HL-60 (cell line): ENCODE results near the gene RIMS3.

ENCODE experiments used
- DNase-seq, 2 experiments: peaks; one replicate each; pipeline ENCODE4 v3.0.0-alpha.2; 2010 to 2020; ENCODE audit warnings: low read depth in 1 of 2, low spot score in 1 of 2
- H3K27ac ChIP-seq: fragments of 250-450 bp; sonication (Bioruptor Pico); replicated peaks from 2 replicates; pipeline ENCODE4 v1.5.1; 2020; ENCODE audit warnings: mild to moderate bottlenecking, moderate library complexity
- H3K27me3 ChIP-seq: fragments of 250-450 bp; sonication (Bioruptor Pico); 2 replicates; pipeline ENCODE4 v1.5.1; 2021; ENCODE audit warnings: mild to moderate bottlenecking, moderate library complexity; ENCODE audit not compliant: insufficient read depth, poor library complexity, severe bottlenecking
- H3K4me3 ChIP-seq: replicated peaks from 2 replicates; pipeline ENCODE4 v1.5.1; 2011; ENCODE audit warnings: mild to moderate bottlenecking, control low read depth, low read length; ENCODE audit not compliant: insufficient read depth
- GABPA ChIP-seq: IDR thresholded peaks from 2 replicates; pipeline ENCODE4 v1.6.1; 2012; ENCODE audit warnings: low read depth
- POLR2AphosphoS5 ChIP-seq: IDR thresholded peaks from 2 replicates; pipeline ENCODE4 v1.6.1; 2012; ENCODE audit warnings: low read depth
- SPI1 ChIP-seq: IDR thresholded peaks from 2 replicates; pipeline ENCODE4 v1.6.1; 2012; ENCODE audit warnings: low read depth, mild to moderate bottlenecking, borderline replicate concordance
- TF ChIP-seq, protein P1 (sequence below): IDR thresholded peaks from 2 replicates; pipeline ENCODE4 v1.6.1; 2012; ENCODE audit warnings: low read depth; ENCODE audit not compliant: insufficient replicate concordance
- TF ChIP-seq, protein P2 (sequence below): IDR thresholded peaks from one replicate; pipeline ENCODE4 v1.5.1; 2011; ENCODE audit warnings: low read length, control low read depth, inconsistent platforms; ENCODE audit not compliant: insufficient read depth

The RIMS3 gene

DNA sequence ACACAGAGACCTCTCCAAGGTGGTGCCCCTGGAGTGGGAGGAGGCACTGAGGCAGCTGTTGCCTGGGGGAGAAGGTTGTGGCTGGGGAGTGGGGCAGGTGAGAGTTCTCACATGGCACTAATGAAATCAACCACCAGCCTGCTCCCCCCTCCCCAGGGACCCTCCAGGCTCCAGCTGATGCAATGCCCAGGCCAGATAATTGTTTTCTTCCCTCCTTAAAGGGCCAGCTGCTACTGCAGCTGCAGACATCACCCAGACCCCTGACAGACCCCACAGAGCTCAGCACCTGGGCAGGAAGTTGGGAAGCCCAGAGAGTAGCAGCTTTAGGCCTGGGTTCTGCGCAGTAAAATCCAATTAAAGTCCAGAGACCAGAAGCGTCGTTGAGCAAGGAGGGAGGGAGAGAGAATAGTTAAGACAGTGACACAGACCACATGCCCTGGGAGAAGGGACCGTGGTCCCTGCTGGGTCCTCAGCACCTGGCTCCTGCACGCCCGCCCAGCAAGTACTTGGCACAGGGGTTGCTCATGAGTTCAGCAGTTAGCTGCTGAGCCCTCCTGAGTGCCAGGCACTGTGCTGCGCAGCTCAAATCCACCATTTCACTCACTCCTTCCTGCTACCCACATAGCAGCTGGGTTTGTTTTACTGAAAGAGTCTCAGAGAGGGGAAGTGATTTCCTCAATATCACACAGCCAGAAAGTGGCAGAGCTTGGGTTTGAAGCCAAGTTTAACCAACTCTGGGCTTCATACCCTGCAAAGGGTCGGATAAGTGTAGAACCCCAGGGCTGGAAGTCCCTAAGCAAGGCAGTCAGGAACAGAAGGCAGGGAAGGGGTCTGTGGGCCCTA lies 1.9 kb downstream of the RIMS3 start:
- H3K27me3 ChIP-seq: no peaks in the 10 kb centered on the region
- TF ChIP-seq, protein P1, sequence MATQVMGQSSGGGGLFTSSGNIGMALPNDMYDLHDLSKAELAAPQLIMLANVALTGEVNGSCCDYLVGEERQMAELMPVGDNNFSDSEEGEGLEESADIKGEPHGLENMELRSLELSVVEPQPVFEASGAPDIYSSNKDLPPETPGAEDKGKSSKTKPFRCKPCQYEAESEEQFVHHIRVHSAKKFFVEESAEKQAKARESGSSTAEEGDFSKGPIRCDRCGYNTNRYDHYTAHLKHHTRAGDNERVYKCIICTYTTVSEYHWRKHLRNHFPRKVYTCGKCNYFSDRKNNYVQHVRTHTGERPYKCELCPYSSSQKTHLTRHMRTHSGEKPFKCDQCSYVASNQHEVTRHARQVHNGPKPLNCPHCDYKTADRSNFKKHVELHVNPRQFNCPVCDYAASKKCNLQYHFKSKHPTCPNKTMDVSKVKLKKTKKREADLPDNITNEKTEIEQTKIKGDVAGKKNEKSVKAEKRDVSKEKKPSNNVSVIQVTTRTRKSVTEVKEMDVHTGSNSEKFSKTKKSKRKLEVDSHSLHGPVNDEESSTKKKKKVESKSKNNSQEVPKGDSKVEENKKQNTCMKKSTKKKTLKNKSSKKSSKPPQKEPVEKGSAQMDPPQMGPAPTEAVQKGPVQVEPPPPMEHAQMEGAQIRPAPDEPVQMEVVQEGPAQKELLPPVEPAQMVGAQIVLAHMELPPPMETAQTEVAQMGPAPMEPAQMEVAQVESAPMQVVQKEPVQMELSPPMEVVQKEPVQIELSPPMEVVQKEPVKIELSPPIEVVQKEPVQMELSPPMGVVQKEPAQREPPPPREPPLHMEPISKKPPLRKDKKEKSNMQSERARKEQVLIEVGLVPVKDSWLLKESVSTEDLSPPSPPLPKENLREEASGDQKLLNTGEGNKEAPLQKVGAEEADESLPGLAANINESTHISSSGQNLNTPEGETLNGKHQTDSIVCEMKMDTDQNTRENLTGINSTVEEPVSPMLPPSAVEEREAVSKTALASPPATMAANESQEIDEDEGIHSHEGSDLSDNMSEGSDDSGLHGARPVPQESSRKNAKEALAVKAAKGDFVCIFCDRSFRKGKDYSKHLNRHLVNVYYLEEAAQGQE: peak; percentile 6
- TF ChIP-seq POLR2AphosphoS5: no peak
- no peak for TF ChIP-seq SPI1
- DNase-seq: no peak
- H3K4me3 ChIP-seq: no peak overlapping the region
- H3K27ac ChIP-seq: no peak overlapping the region

DNA sequence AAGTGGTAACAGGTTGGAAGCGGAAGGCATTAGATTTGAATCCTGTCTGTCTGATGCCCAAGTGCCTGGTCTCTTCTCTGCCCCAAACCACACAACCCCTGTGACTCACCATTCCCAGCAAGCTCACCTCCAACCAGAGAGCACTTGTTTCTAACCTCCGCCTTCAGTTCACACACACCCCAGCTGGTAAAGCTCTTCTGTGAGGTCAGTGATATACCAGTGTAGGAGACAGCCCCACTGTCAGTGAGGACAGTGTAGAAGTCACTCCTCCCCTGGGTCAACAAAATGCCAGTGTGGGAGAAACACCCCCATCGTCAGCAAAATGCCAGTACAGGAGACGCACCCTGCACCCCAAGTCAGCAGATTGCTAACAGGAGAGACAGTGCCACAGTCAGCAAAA lies 2.6 kb downstream of the RIMS3 start:
- H3K4me3 ChIP-seq: no peak overlapping the region
- no peak for DNase-seq
- TF ChIP-seq GABPA: no peak
- TF ChIP-seq, protein P2, sequence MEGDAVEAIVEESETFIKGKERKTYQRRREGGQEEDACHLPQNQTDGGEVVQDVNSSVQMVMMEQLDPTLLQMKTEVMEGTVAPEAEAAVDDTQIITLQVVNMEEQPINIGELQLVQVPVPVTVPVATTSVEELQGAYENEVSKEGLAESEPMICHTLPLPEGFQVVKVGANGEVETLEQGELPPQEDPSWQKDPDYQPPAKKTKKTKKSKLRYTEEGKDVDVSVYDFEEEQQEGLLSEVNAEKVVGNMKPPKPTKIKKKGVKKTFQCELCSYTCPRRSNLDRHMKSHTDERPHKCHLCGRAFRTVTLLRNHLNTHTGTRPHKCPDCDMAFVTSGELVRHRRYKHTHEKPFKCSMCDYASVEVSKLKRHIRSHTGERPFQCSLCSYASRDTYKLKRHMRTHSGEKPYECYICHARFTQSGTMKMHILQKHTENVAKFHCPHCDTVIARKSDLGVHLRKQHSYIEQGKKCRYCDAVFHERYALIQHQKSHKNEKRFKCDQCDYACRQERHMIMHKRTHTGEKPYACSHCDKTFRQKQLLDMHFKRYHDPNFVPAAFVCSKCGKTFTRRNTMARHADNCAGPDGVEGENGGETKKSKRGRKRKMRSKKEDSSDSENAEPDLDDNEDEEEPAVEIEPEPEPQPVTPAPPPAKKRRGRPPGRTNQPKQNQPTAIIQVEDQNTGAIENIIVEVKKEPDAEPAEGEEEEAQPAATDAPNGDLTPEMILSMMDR: no peak
- TF ChIP-seq SPI1: no peak
- TF ChIP-seq, protein P1: no peak
- TF ChIP-seq POLR2AphosphoS5: no peak
- no peaks in the 10 kb centered on the region for H3K27me3 ChIP-seq
- no peak overlapping the region for H3K27ac ChIP-seq

DNA sequence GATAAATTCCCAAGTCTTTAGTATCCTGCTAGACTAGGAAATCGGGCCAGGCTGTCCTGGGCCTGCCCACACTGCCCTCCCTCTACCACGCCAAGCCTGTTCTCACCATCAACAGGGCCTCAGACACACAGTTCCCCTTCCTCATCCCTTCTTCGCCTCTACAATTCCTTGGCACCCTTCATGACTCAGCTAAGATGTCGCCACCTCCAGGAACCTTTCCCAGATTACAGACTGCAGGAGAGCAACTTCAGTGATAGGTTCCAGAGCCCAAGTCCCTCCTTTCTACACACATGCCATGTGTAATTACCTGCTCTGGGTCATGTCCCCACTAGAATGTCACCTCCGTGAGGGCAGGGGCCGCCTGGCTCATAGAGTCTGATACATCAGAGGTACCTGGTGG lies 3.3 kb downstream of the RIMS3 start:
- TF ChIP-seq GABPA: no peak
- TF ChIP-seq POLR2AphosphoS5: no peak
- TF ChIP-seq SPI1: no peak
- TF ChIP-seq, protein P1: no peak
- TF ChIP-seq, protein P2: no peak
- no peaks in the 10 kb centered on the region for H3K27me3 ChIP-seq
- no peak overlapping the region for H3K27ac ChIP-seq
- no peak overlapping the region for H3K4me3 ChIP-seq
- no peak for DNase-seq
